Mucosa of descending colon (tissue), 3 donors: ENCODE measurements around the gene RFK. TPM values are rescaled to one million over a fixed set of nuclear protein-coding genes. Genes with fewer than 3 reads are reported as not detected.
A peak's percentile ranks its signal among the peaks of the same experiment; 100 is the strongest.

ENCODE experiments used
- ATAC-seq: fragments of 200-7000 bp; cut with Tn5 transposase; one replicate; pipeline ENCODE4 v1.9.1; 2020; ENCODE audit warnings: mild to moderate bottlenecking, moderate library complexity
- DNase-seq, 3 donors: peaks; one replicate each; pipeline ENCODE4 v3.0.0-alpha.2; 2020
- H3K36me3 ChIP-seq: fragments of 200-600 bp; one replicate; pipeline ENCODE4 v1.8.0; 2021; ENCODE audit warnings: low read depth, mild to moderate bottlenecking
- H3K4me1 ChIP-seq: fragments of 200-600 bp; one replicate; pipeline ENCODE4 v1.8.0; 2021; ENCODE audit warnings: low read depth, mild to moderate bottlenecking
- H3K4me3 ChIP-seq: fragments of 200-600 bp; one replicate; pipeline ENCODE4 v1.8.0; 2021; ENCODE audit warnings: mild to moderate bottlenecking
- H3K9me3 ChIP-seq: fragments of 200-600 bp; one replicate; pipeline ENCODE4 v1.8.0; 2021; ENCODE audit warnings: mild to moderate bottlenecking
- intact Hi-C, 2 donors: fragments of 100-400 bp; cut with DNase I in 1 of 2; cut with micrococcal nuclease in 1 of 2; formaldehyde crosslinking; loops; one replicate each; pipeline versions ENCODE4 v1.11.0 to v1.11.1; 2022; cut with DNase I, micrococcal nuclease
- total RNA-seq, 3 donors: library from RNA; stranded (reverse); fragmentation: NEBNext Ultra II Directional in 2 of 3; extraction: Animal tissue kit (Norgen Biotek cat#: 25700) in 2 of 3; gene quantifications; one replicate each; pipeline versions ENCODE4 v1.2.1 to v1.2.4, GENCODE V29; 2021 to 2023
- TF ChIP-seq, protein P1 (sequence below): fragments of 200-600 bp; IDR thresholded peaks from one replicate; pipeline ENCODE4 v1.8.0; 2022; ENCODE audit warnings: antibody characterized with exemption, mild to moderate bottlenecking
- donor health status: DM: no; HTN: no; CAD: no; lungs with moderate emphysema.
- donor health status: DM: no; HTN: no; CAD: no.
- donor health status: DM: no; HTN: yes; CAD: no.

Gene RFK
- total RNA-seq, 3 donors from 2014 or later = 55.6 to 86.2 (median 80.8) TPM

DNA sequence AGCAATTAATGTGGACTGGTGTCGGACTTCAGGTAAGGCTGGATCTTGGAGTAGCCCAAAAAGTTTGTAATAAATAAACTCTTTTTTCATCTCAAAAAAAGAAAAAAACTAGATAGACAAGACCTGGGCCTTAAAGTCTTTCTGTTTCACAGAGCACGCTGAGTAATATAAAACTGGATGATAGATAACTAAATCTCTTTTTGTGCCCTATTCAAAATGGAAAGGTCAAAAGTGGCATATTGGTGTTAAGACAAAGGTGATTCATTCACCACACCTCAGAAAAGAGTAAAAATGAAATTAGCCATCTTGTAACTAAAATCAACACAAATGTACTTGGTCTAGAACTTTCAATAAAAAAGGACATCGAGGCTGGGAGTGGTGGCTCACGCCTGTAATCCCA lies 30.3 kb upstream of the RFK start:
- H3K9me3 ChIP-seq = no peaks in the 10 kb centered on the region
- TF ChIP-seq, protein P1, sequence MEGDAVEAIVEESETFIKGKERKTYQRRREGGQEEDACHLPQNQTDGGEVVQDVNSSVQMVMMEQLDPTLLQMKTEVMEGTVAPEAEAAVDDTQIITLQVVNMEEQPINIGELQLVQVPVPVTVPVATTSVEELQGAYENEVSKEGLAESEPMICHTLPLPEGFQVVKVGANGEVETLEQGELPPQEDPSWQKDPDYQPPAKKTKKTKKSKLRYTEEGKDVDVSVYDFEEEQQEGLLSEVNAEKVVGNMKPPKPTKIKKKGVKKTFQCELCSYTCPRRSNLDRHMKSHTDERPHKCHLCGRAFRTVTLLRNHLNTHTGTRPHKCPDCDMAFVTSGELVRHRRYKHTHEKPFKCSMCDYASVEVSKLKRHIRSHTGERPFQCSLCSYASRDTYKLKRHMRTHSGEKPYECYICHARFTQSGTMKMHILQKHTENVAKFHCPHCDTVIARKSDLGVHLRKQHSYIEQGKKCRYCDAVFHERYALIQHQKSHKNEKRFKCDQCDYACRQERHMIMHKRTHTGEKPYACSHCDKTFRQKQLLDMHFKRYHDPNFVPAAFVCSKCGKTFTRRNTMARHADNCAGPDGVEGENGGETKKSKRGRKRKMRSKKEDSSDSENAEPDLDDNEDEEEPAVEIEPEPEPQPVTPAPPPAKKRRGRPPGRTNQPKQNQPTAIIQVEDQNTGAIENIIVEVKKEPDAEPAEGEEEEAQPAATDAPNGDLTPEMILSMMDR = no peak
- no peak for ATAC-seq
- intact Hi-C loops = no loop called here
- DNase-seq = no peak
- H3K36me3 ChIP-seq = no peaks in the 10 kb centered on the region
- H3K4me1 ChIP-seq = no peaks in the 10 kb centered on the region
- no peak overlapping the region for H3K4me3 ChIP-seq

DNA sequence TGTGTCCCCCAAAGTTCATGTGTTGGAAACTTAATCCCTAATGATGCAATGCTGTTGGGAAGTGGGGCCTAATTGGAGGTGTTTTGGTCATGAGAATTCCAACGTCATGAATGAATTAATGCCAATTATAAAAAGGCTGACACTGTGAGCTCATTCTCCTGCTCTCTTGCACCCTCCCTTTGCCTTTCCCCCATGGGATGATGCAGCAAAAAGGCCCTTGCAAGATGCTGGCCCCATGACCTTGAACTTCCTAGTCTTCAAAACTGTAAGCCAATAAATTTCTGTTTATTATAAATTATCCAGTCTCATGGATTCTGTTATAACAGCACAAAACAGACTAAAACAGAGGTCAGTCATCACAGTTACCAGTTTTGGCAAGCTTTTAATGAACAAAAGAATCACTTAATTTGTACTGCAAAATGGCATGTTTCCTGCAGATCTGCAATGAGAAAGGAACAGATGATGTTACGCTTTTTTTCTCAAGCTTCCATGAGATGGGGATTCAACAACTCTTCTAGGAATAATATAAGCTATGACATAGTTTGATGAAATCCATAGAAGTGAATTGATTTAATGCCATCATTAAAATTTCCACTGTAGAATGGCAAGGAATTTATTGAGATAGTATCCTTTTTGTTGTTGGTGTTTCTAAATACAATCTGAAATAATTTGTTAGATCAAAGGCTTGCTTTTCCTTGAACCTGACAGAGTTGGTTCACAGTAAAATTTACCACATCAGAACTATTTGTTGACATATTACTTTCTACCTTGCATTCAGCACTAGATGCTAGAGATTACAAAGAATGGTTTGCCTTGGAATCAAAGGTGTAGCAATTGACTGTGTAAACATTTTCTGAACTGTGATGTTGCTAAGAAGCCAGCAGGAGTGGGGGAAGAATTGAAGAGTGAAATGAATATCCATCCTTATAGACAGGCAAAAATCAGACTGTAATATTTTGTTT lies 29.3 kb upstream of the RFK start:
- intact Hi-C loops = no loop called here
- no peak for DNase-seq
- Histone ChIP-seq H3K4me1 (no peaks in the 10 kb centered on the region), H3K9me3 (no peaks in the 10 kb centered on the region), H3K36me3 (no peaks in the 10 kb centered on the region), H3K4me3 (no peak overlapping the region)
- no peak for ATAC-seq
- TF ChIP-seq, protein P1 = no peak

DNA sequence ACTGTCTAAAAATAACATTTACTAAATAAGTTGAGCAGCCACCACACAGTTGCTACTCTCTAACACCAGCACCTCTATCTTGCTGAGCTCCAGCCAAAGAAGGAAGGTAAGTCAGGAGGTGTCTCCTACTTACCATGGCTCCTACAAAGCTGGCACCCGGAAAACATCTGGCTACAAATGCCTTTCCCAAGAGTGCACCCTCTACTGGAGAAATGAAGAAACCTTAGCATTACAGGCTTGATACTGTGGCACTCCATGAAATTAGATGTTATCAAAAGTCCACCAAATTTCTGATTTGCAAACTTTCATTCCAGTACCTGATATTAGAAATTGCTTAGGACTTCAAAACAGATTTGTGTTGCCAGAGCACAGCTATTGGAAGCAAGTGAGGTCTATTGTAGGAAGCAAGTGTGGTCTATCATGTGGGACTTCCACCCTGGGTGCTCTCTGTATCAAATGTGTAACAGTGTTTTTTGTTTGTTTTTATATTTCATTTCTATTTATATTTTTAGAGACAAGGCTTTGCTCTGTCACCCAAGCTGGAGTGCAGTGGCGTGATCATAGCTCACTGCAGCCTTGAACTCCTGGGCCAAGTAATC lies 25.7 kb upstream of the RFK start:
- H3K4me3 ChIP-seq = no peak overlapping the region
- H3K36me3 ChIP-seq = no peaks in the 10 kb centered on the region
- H3K4me1 ChIP-seq = no peaks in the 10 kb centered on the region
- H3K9me3 ChIP-seq = no peaks in the 10 kb centered on the region
- TF ChIP-seq, protein P1 = peak; percentile 53
- ATAC-seq = peak; percentile 85
- peak in 1 of 3 donors; percentile 49 for DNase-seq
- intact Hi-C loops = no loop called here

DNA sequence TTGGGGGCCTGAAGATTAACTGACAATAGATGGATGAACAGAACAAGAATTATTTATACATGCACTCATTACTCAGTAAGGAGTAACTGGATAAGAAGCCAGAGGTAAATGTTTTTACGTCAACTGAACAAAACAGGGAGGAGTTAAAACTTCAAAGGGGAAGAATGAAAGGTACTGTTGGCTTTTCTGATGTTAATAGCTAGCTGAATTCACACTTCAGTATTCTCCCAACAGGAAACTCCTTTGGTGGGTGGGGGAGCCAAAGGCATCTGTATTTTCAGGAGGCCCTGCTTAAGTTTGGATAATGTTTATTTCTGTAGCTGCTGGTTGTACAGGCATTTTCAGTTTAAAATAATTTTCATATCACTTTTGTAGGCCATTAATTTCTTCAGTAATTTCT lies 23.2 kb upstream of the RFK start:
- ATAC-seq = no peak
- no peak for DNase-seq
- Histone ChIP-seq H3K4me1 (no peaks in the 10 kb centered on the region), H3K36me3 (no peaks in the 10 kb centered on the region), H3K9me3 (no peaks in the 10 kb centered on the region), H3K4me3 (no peak overlapping the region)
- TF ChIP-seq, protein P1 = no peak
- intact Hi-C loops = no loop called here

DNA sequence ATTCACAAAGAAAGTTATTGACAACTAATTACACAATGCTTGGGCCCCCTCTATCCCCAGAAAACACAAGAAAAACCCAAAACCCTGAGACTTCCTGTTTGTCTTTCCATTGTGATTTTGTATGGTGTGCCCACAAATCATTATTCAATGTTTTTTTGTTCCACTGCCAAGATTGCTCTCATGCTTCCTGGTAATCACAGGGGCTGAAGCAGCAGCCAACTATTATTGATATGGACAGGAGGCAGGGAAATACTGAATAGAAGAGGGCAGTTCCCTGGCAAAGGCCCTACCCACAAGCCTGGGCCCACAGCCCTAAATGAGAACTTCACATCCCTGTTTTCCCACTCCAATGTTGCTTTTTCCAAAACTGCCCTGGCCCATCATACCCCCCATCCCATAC lies 21.5 kb upstream of the RFK start:
- DNase-seq = no peak
- H3K9me3 ChIP-seq = no peaks in the 10 kb centered on the region
- intact Hi-C loops = no loop called here
- no peaks in the 10 kb centered on the region for H3K4me1 ChIP-seq
- peak; percentile 55 for ATAC-seq
- H3K36me3 ChIP-seq = no peaks in the 10 kb centered on the region
- H3K4me3 ChIP-seq = no peak overlapping the region
- TF ChIP-seq, protein P1 = no peak
